Testis (tissue), 2 donors: ENCODE results near the gene EVC2.

Experiments
- POLR2A ChIP-seq: fragments of 450-650 bp; IDR thresholded peaks from one replicate; pipeline ENCODE4 v1.6.1; 2017; ENCODE audit warnings: antibody characterized with exemption, mild to moderate bottlenecking, moderate library complexity
- TF ChIP-seq, protein P1 (sequence below), 3 experiments: fragments of 450-650 bp in 2 of 3; fragments of 200-600 bp in 1 of 3; sonication (generic) in 1 of 3; IDR thresholded peaks; one replicate each; pipeline ENCODE4 v1.5.1; 2016 to 2019; ENCODE audit warnings: antibody characterized with exemption in 3 of 3, mild to moderate bottlenecking in 2 of 3, moderate library complexity in 1 of 3

DNA sequence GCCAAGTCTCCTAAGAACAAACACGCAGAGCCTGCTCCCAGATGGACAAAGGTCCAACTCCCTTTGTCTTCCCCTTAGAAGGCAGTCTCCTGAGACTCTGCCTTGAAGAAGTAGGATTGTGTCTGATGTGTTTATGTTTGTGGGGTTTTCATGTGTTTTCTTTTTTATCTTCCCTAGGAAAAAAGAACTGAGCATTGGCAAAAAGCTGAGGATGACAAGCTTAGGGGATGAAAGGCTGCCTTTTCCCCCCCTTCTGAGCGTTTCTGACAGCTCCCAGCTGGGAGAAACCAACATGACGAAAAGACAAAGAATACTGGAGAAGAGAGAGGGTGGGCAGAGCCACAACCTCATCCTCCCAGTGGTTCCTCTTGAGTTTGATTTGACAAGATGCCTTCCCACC is 181.1 kb downstream of the EVC2 start:
- TF ChIP-seq, protein P1, sequence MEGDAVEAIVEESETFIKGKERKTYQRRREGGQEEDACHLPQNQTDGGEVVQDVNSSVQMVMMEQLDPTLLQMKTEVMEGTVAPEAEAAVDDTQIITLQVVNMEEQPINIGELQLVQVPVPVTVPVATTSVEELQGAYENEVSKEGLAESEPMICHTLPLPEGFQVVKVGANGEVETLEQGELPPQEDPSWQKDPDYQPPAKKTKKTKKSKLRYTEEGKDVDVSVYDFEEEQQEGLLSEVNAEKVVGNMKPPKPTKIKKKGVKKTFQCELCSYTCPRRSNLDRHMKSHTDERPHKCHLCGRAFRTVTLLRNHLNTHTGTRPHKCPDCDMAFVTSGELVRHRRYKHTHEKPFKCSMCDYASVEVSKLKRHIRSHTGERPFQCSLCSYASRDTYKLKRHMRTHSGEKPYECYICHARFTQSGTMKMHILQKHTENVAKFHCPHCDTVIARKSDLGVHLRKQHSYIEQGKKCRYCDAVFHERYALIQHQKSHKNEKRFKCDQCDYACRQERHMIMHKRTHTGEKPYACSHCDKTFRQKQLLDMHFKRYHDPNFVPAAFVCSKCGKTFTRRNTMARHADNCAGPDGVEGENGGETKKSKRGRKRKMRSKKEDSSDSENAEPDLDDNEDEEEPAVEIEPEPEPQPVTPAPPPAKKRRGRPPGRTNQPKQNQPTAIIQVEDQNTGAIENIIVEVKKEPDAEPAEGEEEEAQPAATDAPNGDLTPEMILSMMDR (IDR thresholded peaks at IDR 0.05): no peak
- no peak for TF ChIP-seq POLR2A
